A549 (cell line): ENCODE data around the gene PRAMEF1. TPM values are rescaled to one million over a fixed set of nuclear protein-coding genes. Genes with fewer than 3 reads are reported as not detected.

Source experiments
- polyA plus RNA-seq, 4 experiments: library from polyadenylated mRNA; depleted of rRNA in 3 of 4; stranded (reverse); fragments of >200 nt; fragmentation: RNase III in 1 of 4; extraction: RNeasy Plus Mini Kit Qiagen cat#74134 plus additional on column Dnase treatment in 1 of 4; gene quantifications; 2 replicates in 3 of 4; 3 replicates in 1 of 4; pipeline ENCODE4 v1.2.3, GENCODE V29; 2011 to 2017

Gene PRAMEF1
- polyA plus RNA-seq, 2 of the 4 experiments (the other 2 are of a cell fraction): not detected

Other genes starting within 250 kb of the PRAMEF1 start
- 79.7 and 89.1 TPM in 2 replicates for gene DHRS3, start 173.2 kb upstream of the PRAMEF1 start, polyA plus RNA-seq (2011; rRNA removed)
- 56.9 to 78.9 TPM (median 62.7 TPM) in 3 replicates for gene DHRS3, start 173.2 kb upstream of the PRAMEF1 start, polyA plus RNA-seq (2017; fragmentation: RNase III; extraction: RNeasy Plus Mini Kit Qiagen cat#74134 plus additional on column Dnase treatment)
- gene AADACL4, start 147.3 kb upstream of the PRAMEF1 start, polyA plus RNA-seq (2011; rRNA removed): not detected in 2 replicates
- not detected in 3 replicates for gene AADACL4, start 147.3 kb upstream of the PRAMEF1 start, polyA plus RNA-seq (2017; fragmentation: RNase III; extraction: RNeasy Plus Mini Kit Qiagen cat#74134 plus additional on column Dnase treatment)
- gene AADACL3, start 75.3 kb upstream of the PRAMEF1 start, polyA plus RNA-seq (2011; rRNA removed): not detected in 2 replicates
- not detected in 3 replicates for gene AADACL3, start 75.3 kb upstream of the PRAMEF1 start, polyA plus RNA-seq (2017; fragmentation: RNase III; extraction: RNeasy Plus Mini Kit Qiagen cat#74134 plus additional on column Dnase treatment)
- not detected in 2 replicates for gene CFAP107, start 45.2 kb upstream of the PRAMEF1 start, polyA plus RNA-seq (2011; rRNA removed)
- gene CFAP107, start 45.2 kb upstream of the PRAMEF1 start, polyA plus RNA-seq (2017; fragmentation: RNase III; extraction: RNeasy Plus Mini Kit Qiagen cat#74134 plus additional on column Dnase treatment): not detected in 3 replicates
- gene PRAMEF12, start 17.7 kb upstream of the PRAMEF1 start, polyA plus RNA-seq (2011; rRNA removed): not detected in 2 replicates
- not detected in 3 replicates for gene PRAMEF12, start 17.7 kb upstream of the PRAMEF1 start, polyA plus RNA-seq (2017; fragmentation: RNase III; extraction: RNeasy Plus Mini Kit Qiagen cat#74134 plus additional on column Dnase treatment)
- gene PRAMEF11, start 40.0 kb downstream of the PRAMEF1 start, polyA plus RNA-seq (2011; rRNA removed): not detected in 2 replicates
- not detected in 3 replicates for gene PRAMEF11, start 40.0 kb downstream of the PRAMEF1 start, polyA plus RNA-seq (2017; fragmentation: RNase III; extraction: RNeasy Plus Mini Kit Qiagen cat#74134 plus additional on column Dnase treatment)
- gene HNRNPCL1, start 57.3 kb downstream of the PRAMEF1 start, polyA plus RNA-seq (2011; rRNA removed): not detected in 2 replicates
- not detected in 3 replicates for gene HNRNPCL1, start 57.3 kb downstream of the PRAMEF1 start, polyA plus RNA-seq (2017; fragmentation: RNase III; extraction: RNeasy Plus Mini Kit Qiagen cat#74134 plus additional on column Dnase treatment)
- not detected in 2 replicates for gene PRAMEF2, start 65.7 kb downstream of the PRAMEF1 start, polyA plus RNA-seq (2011; rRNA removed)
- not detected in 3 replicates for gene PRAMEF2, start 65.7 kb downstream of the PRAMEF1 start, polyA plus RNA-seq (2017; fragmentation: RNase III; extraction: RNeasy Plus Mini Kit Qiagen cat#74134 plus additional on column Dnase treatment)
- not detected in 2 replicates for gene PRAMEF4, start 94.8 kb downstream of the PRAMEF1 start, polyA plus RNA-seq (2011; rRNA removed)
- gene PRAMEF4, start 94.8 kb downstream of the PRAMEF1 start, polyA plus RNA-seq (2017; fragmentation: RNase III; extraction: RNeasy Plus Mini Kit Qiagen cat#74134 plus additional on column Dnase treatment): not detected in 3 replicates
- gene PRAMEF10, start 106.9 kb downstream of the PRAMEF1 start, polyA plus RNA-seq (2011; rRNA removed): not detected in 2 replicates
- gene PRAMEF10, start 106.9 kb downstream of the PRAMEF1 start, polyA plus RNA-seq (2017; fragmentation: RNase III; extraction: RNeasy Plus Mini Kit Qiagen cat#74134 plus additional on column Dnase treatment): not detected in 3 replicates
- not detected in 2 replicates for gene PRAMEF7, start 125.2 kb downstream of the PRAMEF1 start, polyA plus RNA-seq (2011; rRNA removed)
- not detected in 3 replicates for gene PRAMEF7, start 125.2 kb downstream of the PRAMEF1 start, polyA plus RNA-seq (2017; fragmentation: RNase III; extraction: RNeasy Plus Mini Kit Qiagen cat#74134 plus additional on column Dnase treatment)
- gene PRAMEF6, start 156.2 kb downstream of the PRAMEF1 start, polyA plus RNA-seq (2011; rRNA removed): not detected in 2 replicates
- gene PRAMEF6, start 156.2 kb downstream of the PRAMEF1 start, polyA plus RNA-seq (2017; fragmentation: RNase III; extraction: RNeasy Plus Mini Kit Qiagen cat#74134 plus additional on column Dnase treatment): not detected in 3 replicates